Measurements from ENCODE around the gene FGF14.
A peak's percentile ranks its signal among the peaks of the same experiment; 100 is the strongest.

FGF14 gene

GRCh38 chr13:102401766-102402165 is at the start of gene FGF14:
Gene FGF14, minus strand, starts transcription at chr13:102402048.
- DNase-seq, result no peak

DNA sequence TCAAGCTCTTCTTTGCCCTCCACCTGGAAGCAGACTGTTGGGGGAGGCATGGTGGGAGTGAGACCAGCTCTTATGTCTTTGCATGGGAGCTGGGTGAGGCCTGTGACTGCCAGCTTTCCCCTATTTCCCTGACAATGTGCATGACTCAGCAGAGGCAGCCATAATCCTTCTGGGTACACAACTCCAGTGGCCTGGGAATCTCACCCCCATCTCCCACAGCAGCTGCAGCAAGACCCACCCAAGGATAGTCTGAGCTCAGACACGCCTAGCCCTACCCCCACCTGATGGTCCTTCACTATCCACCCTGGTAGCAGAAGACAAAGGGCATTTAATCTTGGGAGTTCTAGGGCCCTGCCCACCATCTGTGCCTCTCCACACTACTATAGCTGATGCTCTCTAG is 41.4 kb upstream of the FGF14 start:
- no peak for DNase-seq

DNA sequence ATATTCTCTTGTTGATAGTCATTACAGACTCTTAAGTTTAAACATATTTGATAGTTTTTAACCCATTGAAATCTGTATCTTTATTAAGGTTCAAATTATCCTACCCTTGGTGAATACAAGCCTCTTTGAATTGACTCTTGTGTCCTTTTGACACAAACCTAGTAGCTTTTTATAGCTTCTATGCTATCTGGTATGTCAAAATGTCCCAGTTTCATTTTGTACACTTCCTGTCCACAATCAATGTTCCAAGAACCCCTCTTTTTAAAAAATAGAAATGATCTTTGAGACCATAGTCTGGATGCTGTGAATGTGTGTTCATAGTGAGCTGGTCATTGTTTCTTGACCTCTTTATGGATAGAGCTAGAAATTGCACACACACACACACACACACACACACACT is 39.2 kb upstream of the FGF14 start:
- no peak for DNase-seq

DNA sequence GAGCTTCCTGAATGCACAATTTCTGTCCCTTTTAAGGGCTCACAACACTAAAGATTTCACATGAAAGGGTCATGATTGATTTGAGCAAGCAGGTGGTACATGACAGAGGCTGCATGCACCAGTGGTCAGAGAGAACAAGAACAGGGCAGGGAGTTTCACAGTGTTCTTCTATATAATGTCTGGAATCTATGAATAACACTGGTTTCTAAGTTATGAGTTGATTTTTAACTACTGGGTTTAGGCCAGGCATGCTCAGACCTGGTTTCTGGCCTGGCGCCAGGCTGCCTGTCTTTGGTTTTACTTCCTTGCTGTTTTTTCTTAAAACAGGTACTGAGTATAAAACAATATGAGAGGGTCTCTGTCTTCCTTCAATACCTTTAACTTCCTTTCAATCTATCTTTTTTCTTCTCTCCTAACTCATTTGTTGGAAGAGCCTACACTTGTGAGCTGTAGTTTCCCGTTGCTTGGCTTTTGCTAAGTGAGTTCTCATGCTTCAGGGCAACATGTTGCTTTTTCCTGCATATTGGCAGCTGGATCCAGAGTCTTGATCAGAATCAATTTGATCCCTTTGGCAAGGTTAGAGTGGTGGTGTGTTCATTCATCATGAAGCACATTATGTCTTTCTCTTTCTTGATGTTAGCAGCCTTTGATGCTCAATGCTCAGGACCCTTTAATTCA is 38.5 kb upstream of the FGF14 start:
- DNase-seq, result no peak

- no peak for DNase-seq
Observed at GRCh38 chr13:102422690-102423089, 20.8 kb upstream of the FGF14 start.

GRCh38 chr13:102405499-102406100 is 3.8 kb upstream of the FGF14 start:
- no peak for DNase-seq

GRCh38 chr13:102402290-102402689 is 442 bp upstream of the FGF14 start:
- DNase-seq, result peak; percentile 42

- DNase-seq, result no peak
Observed at GRCh38 chr13:102401265-102401664, 583 bp downstream of the FGF14 start.

- DNase-seq, result peak; percentile 21
Observed at GRCh38 chr13:102400675-102401145, 1.1 kb downstream of the FGF14 start.

GRCh38 chr13:102399791-102400674 is 1.8 kb downstream of the FGF14 start:
- peak; percentile 31 for DNase-seq

DNA sequence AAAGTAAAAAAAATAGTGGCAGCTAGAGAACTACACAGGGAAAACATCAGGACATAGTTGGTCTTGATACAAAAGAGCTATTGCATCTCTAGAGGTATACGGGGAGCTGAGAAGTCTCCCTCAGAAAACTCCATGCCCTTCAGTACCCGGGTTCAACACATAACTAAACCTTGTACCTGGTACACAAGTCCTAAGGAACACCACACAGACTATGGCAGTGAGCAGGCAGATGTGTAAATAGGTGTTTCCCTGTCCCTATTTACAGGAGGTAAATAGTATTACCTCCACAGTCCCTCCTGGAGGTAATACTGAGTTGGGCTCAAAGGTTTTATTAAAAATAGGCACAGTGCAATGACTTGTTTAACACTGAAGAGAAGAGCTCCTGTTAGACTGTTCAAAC is 5.9 kb downstream of the FGF14 start:
- no peak for DNase-seq

GRCh38 chr13:102395174-102395573 is 6.7 kb downstream of the FGF14 start:
- DNase-seq, result no peak

- peak; percentile 94 for DNase-seq
Observed at GRCh38 chr13:102394158-102395053, 7.4 kb downstream of the FGF14 start.

DNA sequence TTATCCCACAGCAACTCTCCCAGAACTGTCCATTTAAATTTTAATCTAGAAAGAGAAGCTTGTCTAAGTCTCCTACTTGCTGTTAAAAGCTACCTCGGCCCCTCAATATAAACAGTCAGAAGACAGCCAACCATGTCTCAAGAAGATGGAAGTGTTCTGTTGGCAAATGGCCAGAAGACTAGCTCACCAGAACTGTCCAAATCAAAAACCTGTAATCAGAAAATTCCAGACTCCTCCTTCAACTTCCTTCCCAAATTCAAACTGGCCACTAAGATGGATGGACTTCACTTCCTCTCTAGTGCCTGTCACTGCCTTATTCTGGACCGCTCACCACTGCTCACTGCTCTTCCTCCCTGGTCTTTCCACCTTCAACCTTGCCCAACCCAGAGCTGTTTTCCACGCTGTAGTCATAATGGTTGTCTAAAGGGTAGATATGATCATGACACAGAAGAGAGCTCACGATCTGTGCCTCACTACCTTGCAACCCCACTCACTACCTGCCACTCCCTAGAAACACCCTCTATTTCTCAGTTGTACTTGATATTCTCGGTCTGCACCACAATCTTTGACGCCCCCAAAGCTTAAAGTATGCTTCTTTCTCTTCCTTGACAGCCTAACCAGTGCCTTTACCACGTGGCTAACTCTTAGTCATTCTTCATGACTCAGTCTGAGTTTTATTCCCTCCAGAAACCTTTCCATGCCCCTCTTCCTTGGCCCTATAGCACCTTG is 9.2 kb downstream of the FGF14 start:
- DNase-seq, result no peak

DNA sequence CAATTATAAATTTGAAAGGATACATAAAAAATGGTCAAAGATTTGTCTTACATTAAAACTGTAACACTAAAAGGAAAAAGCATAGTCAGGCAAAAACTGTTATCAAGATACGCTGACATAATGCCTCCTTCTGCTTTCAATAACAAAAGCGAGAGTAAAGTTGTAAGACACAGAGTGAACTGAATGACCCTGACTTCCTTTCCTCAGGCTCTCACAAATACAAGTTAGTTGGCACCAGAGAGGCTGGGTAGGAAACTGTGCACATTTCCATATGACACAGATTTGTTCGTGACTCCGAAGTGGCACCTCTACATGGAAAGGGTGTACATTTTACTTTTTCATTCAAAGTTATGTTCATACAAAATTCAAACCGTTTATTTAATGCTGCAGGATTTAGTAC is 15.4 kb downstream of the FGF14 start:
- DNase-seq, result no peak

GRCh38 chr13:102380012-102380411 is 21.8 kb downstream of the FGF14 start:
- no peak for DNase-seq

GRCh38 chr13:102376318-102376717 is 25.5 kb downstream of the FGF14 start:
- DNase-seq, result no peak

DNA sequence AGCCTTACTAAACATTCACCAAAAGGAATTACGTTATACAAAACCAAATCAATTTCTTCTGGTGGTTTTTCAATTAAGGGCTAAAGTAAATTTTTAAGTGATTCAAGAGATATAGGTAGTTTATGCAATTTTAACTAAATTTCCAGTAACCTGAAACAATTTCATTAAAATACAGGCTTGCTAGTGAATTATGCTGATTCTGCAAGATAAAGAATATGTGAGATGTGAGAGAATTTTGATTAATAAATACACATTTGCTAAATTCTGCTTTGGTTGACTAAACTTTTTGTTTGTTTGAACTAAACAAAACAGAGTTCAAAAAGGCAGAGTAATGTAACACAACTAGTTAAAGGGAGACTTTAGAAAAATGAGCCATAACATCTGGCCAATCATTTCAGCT is 27.1 kb downstream of the FGF14 start:
- DNase-seq, result no peak

DNA sequence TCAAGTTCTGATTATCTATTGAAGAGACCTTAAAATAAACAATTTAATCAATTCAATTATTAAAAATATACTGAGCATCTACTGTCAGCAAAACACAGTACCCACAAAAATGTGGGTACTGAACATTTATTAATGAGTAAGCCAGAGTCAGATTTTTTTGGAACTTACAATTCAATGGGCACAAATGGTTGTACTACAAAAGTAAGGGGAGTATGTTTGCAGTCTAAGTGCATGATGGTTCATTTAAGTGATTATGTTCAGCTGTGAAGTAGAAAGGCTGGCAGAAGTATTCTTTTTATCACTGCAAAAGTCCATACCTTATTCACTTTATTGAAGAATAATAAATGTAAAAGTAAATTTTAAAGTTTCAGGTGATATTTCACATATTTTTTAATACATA is 27.6 kb downstream of the FGF14 start:
- no peak for DNase-seq

DNA sequence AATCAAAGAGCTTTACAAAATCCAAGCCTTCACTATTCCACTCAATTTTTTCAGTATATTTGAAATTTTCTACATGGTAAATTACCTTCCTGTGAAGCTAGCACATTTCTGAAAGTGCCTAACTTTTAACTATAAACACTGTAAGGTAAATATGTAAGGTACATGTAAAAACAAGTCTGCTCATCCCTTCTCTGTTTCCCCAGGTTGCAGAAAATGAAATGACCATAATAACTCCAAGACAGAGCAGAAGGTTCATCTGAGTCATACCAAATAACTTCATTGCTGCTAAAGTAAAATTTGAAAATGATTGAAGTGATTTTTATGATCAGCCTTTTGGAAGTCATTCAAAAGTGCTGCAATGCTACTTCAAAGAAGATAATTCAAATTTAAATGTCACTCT is 28.6 kb downstream of the FGF14 start:
- no peak for DNase-seq

DNA sequence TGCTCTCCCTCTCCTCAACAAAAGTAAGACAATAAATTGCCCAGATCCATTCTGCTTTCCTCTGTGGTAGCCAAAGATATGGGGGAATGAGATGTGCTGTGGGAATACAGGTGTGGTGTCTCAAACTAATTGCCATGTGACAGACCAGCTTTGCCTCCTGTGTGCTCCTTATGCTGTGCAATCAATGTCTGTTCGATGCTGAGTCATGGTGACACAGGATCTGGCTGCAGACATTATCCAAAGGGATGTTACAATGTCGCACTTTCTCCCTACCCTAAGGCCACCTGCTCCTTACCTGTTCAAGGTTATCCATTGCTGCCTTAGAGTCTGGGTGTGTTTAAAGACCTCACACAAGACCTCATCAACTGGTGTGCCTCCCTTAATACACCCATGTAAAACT is 32.5 kb downstream of the FGF14 start:
- no peak for DNase-seq

GRCh38 chr13:102367836-102368235 is 34.0 kb downstream of the FGF14 start:
- DNase-seq, result no peak
